CD8-positive, alpha-beta memory T cell (primary cell): ENCODE data around the gene NUP58. TPM values are rescaled to one million over a fixed set of nuclear protein-coding genes. Genes with fewer than 3 reads are reported as not detected.

Experiments used
- CTCF ChIA-PET: fragments of 350-600 bp; sonication (Branson Sonifier 250); formaldehyde crosslinking; loops from one replicate; lab custom pipeline; 2021; ENCODE audit warnings: antibody characterized with exemption; lab: Charles Lee
- POLR2A ChIA-PET: fragments of 350-600 bp; sonication (Branson Sonifier 250); formaldehyde crosslinking; loops from one replicate; lab custom pipeline; 2021; ENCODE audit warnings: antibody characterized with exemption; lab: Charles Lee
- DNase-seq, 5 donors: peaks; one replicate each; pipeline versions ENCODE4 v3.0.0 to v3.0.0-alpha.2; 2020 to 2022; ENCODE audit warnings: mixed read lengths in 1 of 5
- H3K27ac ChIP-seq: one replicate; pipeline ENCODE4 v1.7.0; 2013; ENCODE audit warnings: low read depth, mild to moderate bottlenecking, low read length, moderate library complexity
- H3K27me3 ChIP-seq: 2 replicates; pipeline ENCODE4 v1.7.0; 2013; ENCODE audit warnings: low read length, mild to moderate bottlenecking; ENCODE audit not compliant: insufficient read depth, poor library complexity, severe bottlenecking
- H3K36me3 ChIP-seq: 2 replicates; pipeline ENCODE4 v1.7.0; 2013; ENCODE audit warnings: mild to moderate bottlenecking, low read length, moderate library complexity; ENCODE audit not compliant: insufficient read depth
- H3K4me1 ChIP-seq: 2 replicates; pipeline ENCODE4 v1.7.0; 2013; ENCODE audit warnings: mild to moderate bottlenecking, low read length, moderate library complexity; ENCODE audit not compliant: insufficient read depth
- H3K4me3 ChIP-seq: 2 replicates; pipeline ENCODE4 v1.7.0; 2013; ENCODE audit warnings: mild to moderate bottlenecking, low read length
- H3K9me3 ChIP-seq: 2 replicates; pipeline ENCODE4 v1.7.0; 2013; ENCODE audit warnings: mild to moderate bottlenecking, low read length
- H3K27ac Mint-ChIP-seq, 8 donors: one replicate each; pipeline ENCODE4 v1.8.0; 2020 to 2021; ENCODE audit warnings: mixed read lengths in 8 of 8, mild to moderate bottlenecking in 6 of 8, inconsistent platforms in 3 of 8, moderate library complexity in 3 of 8
- H3K27me3 Mint-ChIP-seq, 2 donors: one replicate each; pipeline ENCODE4 v1.8.0; 2020 to 2021; ENCODE audit warnings: mixed read lengths in 2 of 2, mild to moderate bottlenecking in 1 of 2, moderate library complexity in 1 of 2
- H3K36me3 Mint-ChIP-seq, 3 donors: one replicate each; pipeline ENCODE4 v1.8.0; 2020 to 2021; ENCODE audit warnings: mixed read lengths in 3 of 3, inconsistent platforms in 1 of 3, mild to moderate bottlenecking in 1 of 3
- H3K4me1 Mint-ChIP-seq, 3 donors: one replicate each; pipeline ENCODE4 v1.8.0; 2020 to 2021; ENCODE audit warnings: mixed read lengths in 3 of 3, inconsistent platforms in 1 of 3, mild to moderate bottlenecking in 1 of 3
- H3K4me3 Mint-ChIP-seq, 7 donors: one replicate each; pipeline ENCODE4 v1.8.0; 2020 to 2021; ENCODE audit warnings: mixed read lengths in 7 of 7, mild to moderate bottlenecking in 6 of 7, moderate library complexity in 4 of 7, inconsistent platforms in 2 of 7
- H3K9me3 Mint-ChIP-seq, 5 donors: one replicate each; pipeline ENCODE4 v1.8.0; 2020 to 2022; ENCODE audit warnings: mixed read lengths in 5 of 5, mild to moderate bottlenecking in 3 of 5, moderate library complexity in 2 of 5, inconsistent platforms in 1 of 5
- polyA plus RNA-seq: library from polyadenylated mRNA; unstranded; fragments of 300-500 nt; fragmentation: Illumina TruSeq; gene quantifications from one replicate; pipeline ENCODE4 v1.2.3, GENCODE V29; 2021
- total RNA-seq, 2 experiments: library from RNA; stranded (reverse); gene quantifications; one replicate each; pipeline ENCODE4 v1.2.3, GENCODE V29; 2021

NUP58 gene
- total and polyA plus RNA-seq, 3 experiments from 2014 or later = 14.5 to 124 (median 123) TPM

DNA sequence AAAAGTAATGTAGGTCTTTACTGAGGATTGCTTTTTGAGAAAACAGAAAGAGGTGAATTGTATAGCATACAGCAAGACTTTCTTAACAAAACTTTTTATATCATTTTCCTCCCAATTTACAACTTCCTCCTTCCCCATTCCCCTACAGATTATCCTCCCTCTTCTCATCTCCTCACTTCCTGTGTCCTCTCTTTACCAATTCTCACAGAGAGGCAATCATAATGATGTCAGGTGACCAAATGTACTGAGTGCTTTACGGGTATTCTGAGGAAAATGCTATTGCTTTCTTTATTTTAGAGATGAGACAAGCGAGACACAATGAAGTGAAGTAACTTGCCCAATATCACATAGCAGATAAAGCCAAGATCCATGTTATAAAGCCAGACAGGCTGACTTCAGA lies 12.5 kb upstream of the NUP58 start:
- Mint-ChIP-seq H3K4me1 (peaks cover 22 to 37% (median 32%) of the 10 kb centered on the region in 3 donors), H3K27me3 (peaks cover 9 to 21% of the 10 kb centered on the region in 2 donors), H3K4me3 (peak overlapping the region in 1 of 7 donors; percentile 34), H3K36me3 (peaks cover 0 to 12% (median 1%) of the 10 kb centered on the region in 3 donors), H3K27ac (no peak overlapping the region), H3K9me3 (no peaks in the 10 kb centered on the region)
- H3K9me3 ChIP-seq = no peaks in the 10 kb centered on the region
- ChIA-PET CTCF (interaction anchor here (5.0 kb wide), 1 partner anchor 11 kb away, joined by 49 read pairs; the partner anchor contains the start of gene NUP58), POLR2A (no interaction called here)
- no peak overlapping the region for H3K4me3 ChIP-seq
- H3K36me3 ChIP-seq = no peaks in the 10 kb centered on the region
- no peak for DNase-seq
- no peak overlapping the region for H3K27ac ChIP-seq
- H3K4me1 ChIP-seq = peaks cover 12% of the 10 kb centered on the region
- no peaks in the 10 kb centered on the region for H3K27me3 ChIP-seq

DNA sequence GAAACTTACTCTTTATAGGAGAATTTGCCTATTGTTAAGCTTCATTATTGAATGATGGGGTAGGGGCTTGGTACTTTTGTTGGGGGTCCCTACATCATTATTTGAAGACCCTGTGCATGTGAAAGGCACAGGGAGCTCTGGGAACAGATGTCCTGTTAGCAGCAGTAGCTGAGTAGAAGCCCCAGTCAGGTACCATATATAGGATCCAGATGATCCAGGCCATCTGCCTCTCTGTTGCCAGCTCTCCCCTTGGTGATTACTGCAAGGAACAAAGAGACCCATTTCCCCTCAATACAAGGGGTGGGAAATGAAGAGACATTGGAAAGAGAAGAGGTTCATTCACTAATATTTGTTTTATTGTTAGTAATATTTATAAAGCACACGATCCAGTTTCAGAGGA lies 9.7 kb upstream of the NUP58 start:
- Mint-ChIP-seq H3K4me1 (peaks cover 5 to 10% (median 5%) of the 10 kb centered on the region in 3 donors), H3K4me3 (no peak overlapping the region), H3K27ac (no peak overlapping the region), H3K36me3 (peaks cover 0 to 6% (median 0%) of the 10 kb centered on the region in 3 donors), H3K27me3 (peaks cover 9 to 38% of the 10 kb centered on the region in 2 donors), H3K9me3 (no peaks in the 10 kb centered on the region)
- Histone ChIP-seq H3K9me3 (no peaks in the 10 kb centered on the region), H3K4me3 (no peak overlapping the region), H3K36me3 (no peaks in the 10 kb centered on the region), H3K27me3 (peaks cover 2% of the 10 kb centered on the region), H3K27ac (no peak overlapping the region), H3K4me1 (peaks cover 4% of the 10 kb centered on the region)
- POLR2A ChIA-PET = no interaction called here
- CTCF ChIA-PET = no interaction called here
- no peak for DNase-seq

DNA sequence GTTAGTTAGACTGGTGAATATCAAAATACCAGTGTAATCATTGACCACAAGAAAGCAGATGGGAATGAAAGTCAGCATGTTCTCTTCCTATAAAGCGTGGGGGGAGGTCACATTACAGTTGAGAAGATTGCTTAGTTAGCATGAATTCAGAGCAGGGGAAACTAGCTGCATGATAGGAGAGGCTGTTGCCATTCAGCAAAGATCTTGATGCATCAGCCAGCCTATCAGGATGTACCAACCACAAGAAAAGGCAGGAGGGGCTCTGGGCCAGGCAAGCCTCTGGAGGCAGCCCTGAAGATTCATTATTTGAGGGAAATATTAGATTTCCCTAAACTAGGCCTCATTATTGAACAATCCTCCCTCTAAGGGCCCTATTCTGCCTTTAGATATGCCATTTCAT lies 9.1 kb upstream of the NUP58 start:
- Mint-ChIP-seq H3K27me3 (peaks cover 9 to 45% of the 10 kb centered on the region in 2 donors), H3K4me1 (peaks cover 4 to 6% (median 5%) of the 10 kb centered on the region in 3 donors), H3K4me3 (no peak overlapping the region), H3K9me3 (no peaks in the 10 kb centered on the region), H3K27ac (peak overlapping the region in 1 of 8 donors; percentile 45), H3K36me3 (peaks cover 0 to under 1% (median 0%) of the 10 kb centered on the region in 3 donors)
- Histone ChIP-seq H3K4me1 (peaks cover 4% of the 10 kb centered on the region), H3K27me3 (peaks cover 5% of the 10 kb centered on the region), H3K36me3 (no peaks in the 10 kb centered on the region), H3K9me3 (no peaks in the 10 kb centered on the region), H3K4me3 (no peak overlapping the region), H3K27ac (no peak overlapping the region)
- POLR2A ChIA-PET = no interaction called here
- DNase-seq = peak in 1 of 5 donors; percentile 18
- CTCF ChIA-PET = no interaction called here

DNA sequence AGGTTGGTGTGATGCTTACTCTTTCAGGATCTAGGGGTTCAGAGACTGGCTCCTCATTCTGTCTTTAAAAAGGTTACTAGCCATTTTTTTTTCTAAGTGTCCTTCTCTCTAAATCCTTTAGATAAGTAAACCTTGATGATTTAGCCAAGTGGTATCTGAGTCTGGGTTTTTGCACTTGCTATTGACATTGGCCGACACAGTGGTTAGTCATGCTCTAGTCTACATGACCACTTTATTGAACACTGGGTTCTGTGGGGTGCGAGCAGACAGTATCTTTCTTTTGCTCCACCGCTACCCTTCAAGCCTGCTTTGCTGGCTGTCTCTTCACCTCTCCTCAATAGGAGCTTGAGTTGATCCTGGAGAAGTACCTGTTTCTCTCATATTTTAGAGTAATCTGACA lies 6.2 kb upstream of the NUP58 start:
- Mint-ChIP-seq H3K27me3 (peaks cover 12 to 55% of the 10 kb centered on the region in 2 donors), H3K36me3 (no peaks in the 10 kb centered on the region), H3K27ac (no peak overlapping the region), H3K4me3 (no peak overlapping the region), H3K4me1 (peaks cover 0 to 2% (median 0%) of the 10 kb centered on the region in 3 donors), H3K9me3 (no peaks in the 10 kb centered on the region)
- CTCF ChIA-PET = interaction anchor here (9.7 kb wide), 1 partner anchor 8 kb away, joined by 49 read pairs; the partner anchor contains the start of gene MTMR6
- H3K27me3 ChIP-seq = peaks cover 10% of the 10 kb centered on the region
- no peak overlapping the region for H3K4me3 ChIP-seq
- DNase-seq = no peak
- POLR2A ChIA-PET = no interaction called here
- peaks cover under 1% of the 10 kb centered on the region for H3K4me1 ChIP-seq
- H3K9me3 ChIP-seq = no peaks in the 10 kb centered on the region
- no peaks in the 10 kb centered on the region for H3K36me3 ChIP-seq
- H3K27ac ChIP-seq = no peak overlapping the region

DNA sequence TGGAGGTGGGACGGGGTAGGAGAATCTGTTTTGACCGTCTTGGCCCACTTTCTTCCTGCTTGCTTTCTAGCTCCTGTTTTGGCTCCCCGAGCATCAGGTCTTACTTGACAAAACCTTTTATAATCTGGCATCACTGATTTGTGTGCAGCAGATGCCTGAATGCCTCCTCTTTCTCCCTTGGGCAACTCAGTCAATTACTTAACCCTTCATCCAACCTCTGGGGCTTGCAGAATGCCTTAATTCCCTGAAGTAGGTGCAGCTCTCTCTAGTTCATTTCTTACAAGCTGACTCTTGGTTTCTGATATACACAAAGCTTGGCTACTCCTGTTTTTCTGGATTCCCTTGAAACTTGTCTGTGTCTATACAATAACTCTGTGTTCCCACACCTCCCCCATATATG lies 5.7 kb upstream of the NUP58 start:
- DNase-seq = no peak
- Mint-ChIP-seq H3K4me1 (peaks cover 0 to 6% (median 0%) of the 10 kb centered on the region in 3 donors), H3K27ac (no peak overlapping the region), H3K4me3 (no peak overlapping the region), H3K27me3 (peaks cover 12 to 55% of the 10 kb centered on the region in 2 donors), H3K36me3 (no peaks in the 10 kb centered on the region), H3K9me3 (no peaks in the 10 kb centered on the region)
- ChIA-PET CTCF (interaction anchor here (9.7 kb wide), 1 partner anchor 8 kb away, joined by 49 read pairs; the partner anchor contains the start of gene MTMR6), POLR2A (no interaction called here)
- Histone ChIP-seq H3K27me3 (peaks cover 10% of the 10 kb centered on the region), H3K36me3 (no peaks in the 10 kb centered on the region), H3K9me3 (no peaks in the 10 kb centered on the region), H3K27ac (no peak overlapping the region), H3K4me1 (peaks cover 5% of the 10 kb centered on the region), H3K4me3 (no peak overlapping the region)

DNA sequence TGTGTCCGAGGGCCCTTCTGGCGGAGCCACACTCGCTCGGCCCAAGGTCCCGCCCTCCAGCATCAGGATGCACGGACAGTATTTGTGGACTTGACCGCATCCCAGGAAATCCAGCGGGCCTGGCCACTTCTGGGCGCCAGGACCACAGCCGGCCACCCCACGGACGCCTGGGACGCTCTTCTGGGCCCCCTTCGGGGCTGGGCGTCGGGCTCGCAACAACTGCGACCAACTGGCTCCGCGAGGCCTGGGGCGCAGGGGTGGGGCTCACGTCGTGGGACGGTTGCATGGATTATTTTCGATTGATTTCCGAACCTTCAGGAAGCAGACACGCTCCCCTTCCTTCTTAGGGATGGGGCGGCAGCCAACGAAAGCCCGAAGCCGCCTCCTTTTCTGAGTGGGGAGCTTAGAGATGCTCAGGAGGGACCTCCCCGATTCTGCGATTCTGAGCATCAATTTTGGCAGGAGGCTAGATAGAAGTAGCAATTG lies 521 bp upstream of the NUP58 start:
- H3K27ac ChIP-seq = peak overlapping the region; percentile 90
- Mint-ChIP-seq H3K27me3 (peaks cover 7 to 35% of the 10 kb centered on the region in 2 donors), H3K9me3 (no peaks in the 10 kb centered on the region), H3K4me3 (peak overlapping the region; percentile 82 to 98 (median 93)), H3K27ac (peak overlapping the region; percentile 84 to 98 (median 96)), H3K36me3 (peaks cover 0 to 27% (median 5%) of the 10 kb centered on the region in 3 donors), H3K4me1 (peaks cover 31 to 49% (median 41%) of the 10 kb centered on the region in 3 donors)
- ChIA-PET CTCF (interaction anchor here (9.7 kb wide), 1 partner anchor 13 kb away, joined by 49 read pairs; the partner anchor contains the start of gene MTMR6), POLR2A (interaction anchor here (2.5 kb wide), 1 partner anchor 14 kb away, joined by 12 read pairs; the partner anchor contains the start of gene MTMR6)
- H3K4me1 ChIP-seq = peaks cover 21% of the 10 kb centered on the region
- peak overlapping the region; percentile 93 for H3K4me3 ChIP-seq
- peaks cover 12% of the 10 kb centered on the region for H3K36me3 ChIP-seq
- H3K9me3 ChIP-seq = no peaks in the 10 kb centered on the region
- DNase-seq = peak in 2 of 5 donors; percentile 5 to 53
- H3K27me3 ChIP-seq = peaks cover 10% of the 10 kb centered on the region

DNA sequence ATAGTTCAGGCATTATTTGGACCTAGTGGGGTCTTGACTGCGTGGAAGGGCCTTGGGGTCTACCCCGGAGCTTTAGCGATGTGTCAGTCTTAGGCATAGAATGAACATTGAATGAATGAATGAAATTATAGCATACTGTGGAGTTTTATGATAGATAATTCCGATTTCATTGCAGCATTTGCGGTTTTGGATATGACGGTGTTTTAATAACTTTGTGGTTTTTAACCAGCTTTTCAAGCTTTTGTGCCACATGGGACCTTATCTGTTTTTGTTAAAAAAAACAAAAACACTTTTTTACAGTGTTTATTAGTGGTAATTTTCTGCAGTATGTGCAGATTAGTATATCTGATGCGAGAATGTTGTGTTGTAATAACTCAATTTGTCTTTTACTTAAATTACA lies 696 bp downstream of the NUP58 start:
- ChIA-PET POLR2A (interaction anchor here (0.6 to 2.5 kb wide), 2 partner anchors 15 to 709 kb away, joined by 4 to 12 read pairs; partner anchors contain the start of gene MTMR6), CTCF (interaction anchor here (9.7 kb wide), 1 partner anchor 14 kb away, joined by 49 read pairs; the partner anchor contains the start of gene MTMR6)
- Mint-ChIP-seq H3K4me3 (peak overlapping the region; percentile 82 to 98 (median 93)), H3K4me1 (peaks cover 36 to 58% (median 48%) of the 10 kb centered on the region in 3 donors), H3K27me3 (peaks cover 6 to 22% of the 10 kb centered on the region in 2 donors), H3K9me3 (no peaks in the 10 kb centered on the region), H3K36me3 (peaks cover 0 to 34% (median 5%) of the 10 kb centered on the region in 3 donors), H3K27ac (peak overlapping the region; percentile 84 to 98 (median 96))
- peak overlapping the region; percentile 93 for H3K4me3 ChIP-seq
- no peaks in the 10 kb centered on the region for H3K9me3 ChIP-seq
- H3K27ac ChIP-seq = peak overlapping the region; percentile 90
- H3K4me1 ChIP-seq = peaks cover 21% of the 10 kb centered on the region
- DNase-seq = no peak
- peaks cover 5% of the 10 kb centered on the region for H3K27me3 ChIP-seq
- peaks cover 12% of the 10 kb centered on the region for H3K36me3 ChIP-seq
